DLD1 (cell line): ENCODE measurements around the gene PSME3IP1.
"Not testable (repeated sequence)": the region's sequence is repeated elsewhere in the genome, so short reads cannot be mapped to it uniquely, and the experiment has no call there.

Experiments used
- in situ Hi-C: cut with HindIII; loops from 2 replicates; pipeline ENCODE4 v1.10.0; 2017; ENCODE audit warnings: low sequenced_read_pairs

PSME3IP1 gene

GRCh38 chr16:57200321-57200720 is 14.5 kb upstream of the PSME3IP1 start:
- in situ Hi-C loops, result not testable (repeated sequence)

- in situ Hi-C loops, result no loop called here
Measured at GRCh38 chr16:57196753-57197152, 10.9 kb upstream of the PSME3IP1 start.

- in situ Hi-C loops, result no loop called here
Measured at GRCh38 chr16:57196286-57196685, 10.4 kb upstream of the PSME3IP1 start.

GRCh38 chr16:57194512-57194911 is 8.7 kb upstream of the PSME3IP1 start:
- in situ Hi-C loops, result no loop called here

GRCh38 chr16:57192720-57193486 is 7.1 kb upstream of the PSME3IP1 start:
- in situ Hi-C loops, result no loop called here

- in situ Hi-C loops, result no loop called here
Measured at GRCh38 chr16:57192146-57192545, 6.3 kb upstream of the PSME3IP1 start.

- in situ Hi-C loops, result no loop called here
Measured at GRCh38 chr16:57191056-57191571, 5.3 kb upstream of the PSME3IP1 start.

- in situ Hi-C loops, result no loop called here
Measured at GRCh38 chr16:57190136-57190535, 4.3 kb upstream of the PSME3IP1 start.

GRCh38 chr16:57189527-57189926 is 3.7 kb upstream of the PSME3IP1 start:
- in situ Hi-C loops, result not testable (repeated sequence)

- in situ Hi-C loops, result no loop called here
Measured at GRCh38 chr16:57188711-57189002, 2.8 kb upstream of the PSME3IP1 start.

- in situ Hi-C loops, result not testable (repeated sequence)
Measured at GRCh38 chr16:57187902-57188710, 2.3 kb upstream of the PSME3IP1 start.

GRCh38 chr16:57186872-57187854 is 1.3 kb upstream of the PSME3IP1 start:
- in situ Hi-C loops, result no loop called here

GRCh38 chr16:57185446-57185944 is 344 bp downstream of the PSME3IP1 start:
- in situ Hi-C loops, result no loop called here

GRCh38 chr16:57184887-57185445 is 873 bp downstream of the PSME3IP1 start:
- in situ Hi-C loops, result no loop called here

- in situ Hi-C loops, result no loop called here
Measured at GRCh38 chr16:57184113-57184512, 1.7 kb downstream of the PSME3IP1 start.

GRCh38 chr16:57179215-57179828 is 6.5 kb downstream of the PSME3IP1 start:
- in situ Hi-C loops, result no loop called here

GRCh38 chr16:57178793-57179212 is 7.0 kb downstream of the PSME3IP1 start:
- in situ Hi-C loops, result no loop called here

- in situ Hi-C loops, result no loop called here
Measured at GRCh38 chr16:57178196-57178595, 7.6 kb downstream of the PSME3IP1 start.

- in situ Hi-C loops, result no loop called here
Measured at GRCh38 chr16:57175896-57176295, 9.9 kb downstream of the PSME3IP1 start.

- in situ Hi-C loops, result no loop called here
Measured at GRCh38 chr16:57172721-57173290, 13.0 kb downstream of the PSME3IP1 start.
